Stomach (tissue), 9 donors: Measurements from ENCODE around the gene RAB22A. TPM values are rescaled to one million over a fixed set of nuclear protein-coding genes. Genes with fewer than 3 reads are reported as not detected.

Experiments
- DNase-seq, 2 donors: peaks; one replicate each; pipeline versions ENCODE4 v3.0.0 to v3.0.0-alpha.2; 2013 to 2019
- H3K27ac ChIP-seq, 5 donors: fragments of 200-600 bp in 4 of 5; sonication (generic) in 4 of 5; one replicate each; pipeline ENCODE4 v1.5.1; 2013 to 2019; ENCODE audit warnings: mild to moderate bottlenecking in 1 of 5, moderate library complexity in 1 of 5
- H3K27me3 ChIP-seq, 3 donors: fragments of 200-600 bp; sonication (generic); one replicate each; pipeline ENCODE4 v1.5.1; 2017 to 2019; ENCODE audit warnings: mixed run types in 1 of 3
- H3K36me3 ChIP-seq, 4 donors: fragments of 200-600 bp; sonication (generic); 1 replicate in 3 of 4; 2 replicates in 1 of 4; pipeline ENCODE4 v1.5.1; 2016 to 2019
- H3K4me1 ChIP-seq, 4 donors: fragments of 200-600 bp; sonication (generic); one replicate each; pipeline ENCODE4 v1.5.1; 2016 to 2019
- H3K4me3 ChIP-seq, 4 donors: fragments of 200-600 bp; sonication (generic) in 3 of 4; one replicate each; pipeline ENCODE4 v1.5.1; 2016 to 2019; ENCODE audit warnings: mild to moderate bottlenecking in 1 of 4
- H3K9me3 ChIP-seq, 4 donors: fragments of 200-600 bp; sonication (generic); one replicate each; pipeline ENCODE4 v1.5.1; 2016 to 2019
- CTCF ChIP-seq, 7 experiments: fragments of 450-650 bp in 4 of 7; fragments of 200-600 bp in 3 of 7; sonication (generic) in 3 of 7; IDR thresholded peaks; one replicate each; pipeline ENCODE4 v1.5.1; 2016 to 2019; ENCODE audit warnings: antibody characterized with exemption in 7 of 7, control low read depth in 2 of 7, mild to moderate bottlenecking in 1 of 7
- EP300 ChIP-seq: sonication (generic); formaldehyde crosslinking; IDR thresholded peaks from one replicate; pipeline ENCODE4 v1.6.1; 2017; ENCODE audit warnings: antibody characterized with exemption
- POLR2A ChIP-seq, 4 donors: fragments of 450-650 bp; IDR thresholded peaks; one replicate each; pipeline ENCODE4 v1.6.1; 2016; ENCODE audit warnings: antibody characterized with exemption in 4 of 4, control low read depth in 2 of 4, mild to moderate bottlenecking in 1 of 4, moderate library complexity in 1 of 4
- POLR2AphosphoS5 ChIP-seq, 3 donors: sonication (generic); formaldehyde crosslinking; IDR thresholded peaks; one replicate each; pipeline ENCODE4 v1.6.1; 2016; ENCODE audit warnings: antibody characterized with exemption in 3 of 3
- WGBS, 5 donors: extraction: QIAGEN DNeasy Blood & Tissue Kit in 3 of 5; methylation state at CpG; one replicate each; pipeline versions ENCODE4 v1.1.5 to v1.1.7; 2013 to 2018; 5-methylcytosine and 5-hydroxymethylcytosine counted together
- intact Hi-C: fragments of 100-400 bp; cut with DNase I; formaldehyde crosslinking; loops from one replicate; pipeline ENCODE4 v1.15.1; 2023; ENCODE audit warnings: low total_unique reads
- polyA plus RNA-seq, 3 donors: library from polyadenylated mRNA; stranded (reverse); fragments of 200-250 nt; gene quantifications; one replicate each; pipeline ENCODE4 v1.2.3, GENCODE V29; 2013
- total RNA-seq, 5 donors: library from RNA; depleted of rRNA; stranded (reverse); fragments of >200 nt; gene quantifications; one replicate each; pipeline versions ENCODE4 v1.1.0 to v1.2.3, GENCODE V29; 2014 to 2016
- donor health status: healthy with polysubstance abuse.
- donor health status: Bipolar disorder and iron deficiency.
- donor health status: healthy.

Gene RAB22A
- total and polyA plus RNA-seq, 8 donors = 2.9 to 19.3 (median 8.5) TPM

GRCh38 chr20:58313396-58313795, 3.9 kb downstream of the RAB22A start:
- no peaks in the 10 kb centered on the region for H3K27me3 ChIP-seq
- no peak for DNase-seq
- peaks cover 4 to 61% (median 57%) of the 10 kb centered on the region in 4 donors for H3K36me3 ChIP-seq
- H3K27ac ChIP-seq = no peak overlapping the region
- no peak overlapping the region for H3K4me3 ChIP-seq
- intact Hi-C loops = no loop called here
- peaks cover 11 to 64% (median 38%) of the 10 kb centered on the region in 4 donors for H3K4me1 ChIP-seq
- 79 to 94% (median 86%) methylated on average over 4 of the region's 4 CpGs for WGBS, 5 donors
- no peak for TF ChIP-seq EP300
- TF ChIP-seq POLR2AphosphoS5 (IDR thresholded peaks at IDR 0.05) = no peak
- TF ChIP-seq POLR2A (IDR thresholded peaks at IDR 0.05) = no peak
- no peak for TF ChIP-seq CTCF (IDR thresholded peaks at IDR 0.05)
- no peaks in the 10 kb centered on the region for H3K9me3 ChIP-seq

- Histone ChIP-seq H3K36me3 (peaks cover 4 to 24% (median 22%) of the 10 kb centered on the region in 4 donors), H3K9me3 (no peaks in the 10 kb centered on the region), H3K4me3 (no peak overlapping the region), H3K27ac (no peak overlapping the region), H3K4me1 (peaks cover 0 to 42% (median 11%) of the 10 kb centered on the region in 4 donors), H3K27me3 (no peaks in the 10 kb centered on the region)
- intact Hi-C loops = loop anchor here (10.0 kb wide), 1 partner anchor 54 kb away; no protein-coding TSS in a partner anchor
- 80 to 86% (median 83%) methylated on average over 4 of the region's 4 CpGs for WGBS, 5 donors
- no peak for DNase-seq
- no peak for TF ChIP-seq CTCF (IDR thresholded peaks at IDR 0.05)
- TF ChIP-seq EP300 = no peak
- no peak for TF ChIP-seq POLR2AphosphoS5 (IDR thresholded peaks at IDR 0.05)
- TF ChIP-seq POLR2A (IDR thresholded peaks at IDR 0.05) = no peak
Measured at GRCh38 chr20:58321205-58321604, 11.7 kb downstream of the RAB22A start.

- no peaks in the 10 kb centered on the region for H3K9me3 ChIP-seq
- peaks cover 0 to 15% (median 14%) of the 10 kb centered on the region in 4 donors for H3K36me3 ChIP-seq
- no peak for DNase-seq
- no peaks in the 10 kb centered on the region for H3K27me3 ChIP-seq
- no peak overlapping the region for H3K4me3 ChIP-seq
- TF ChIP-seq POLR2AphosphoS5 (IDR thresholded peaks at IDR 0.05) = no peak
- no peak for TF ChIP-seq EP300
- no peak for TF ChIP-seq POLR2A (IDR thresholded peaks at IDR 0.05)
- no peak for TF ChIP-seq CTCF (IDR thresholded peaks at IDR 0.05)
- H3K4me1 ChIP-seq = peaks cover 0 to 39% (median 14%) of the 10 kb centered on the region in 4 donors
- H3K27ac ChIP-seq = no peak overlapping the region
- intact Hi-C loops = loop anchor here (10.0 kb wide), 1 partner anchor 53 kb away; no protein-coding TSS in a partner anchor
- WGBS, 5 donors = 62 to 75% (median 65%) methylated on average over 5 of the region's 5 CpGs
Measured at GRCh38 chr20:58322083-58322482, 12.6 kb downstream of the RAB22A start.

DNA sequence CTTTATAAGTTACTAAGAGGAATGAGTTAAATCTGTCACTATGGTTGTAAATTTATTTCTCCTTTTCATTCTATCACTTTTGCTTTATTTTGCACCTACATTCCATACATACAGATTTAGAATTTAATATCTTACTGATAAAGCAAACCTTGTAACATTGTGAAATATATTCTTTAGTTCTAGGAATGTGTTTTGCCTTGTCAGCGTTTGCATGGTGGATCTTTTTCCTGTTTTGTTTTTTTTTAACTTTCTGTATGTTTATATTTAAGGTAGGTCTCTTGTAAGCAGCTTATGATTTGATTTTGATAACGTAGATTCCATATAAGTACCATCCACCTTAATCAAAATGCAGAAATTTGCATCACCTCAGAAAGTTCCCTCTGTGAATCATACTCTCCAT, 16.4 kb downstream of the RAB22A start:
- H3K4me1 ChIP-seq = peaks cover 0 to 57% (median 29%) of the 10 kb centered on the region in 4 donors
- WGBS, 5 donors = 87 to 95% (median 93%) methylated on average over 2 of the region's 2 CpGs
- no peak overlapping the region for H3K4me3 ChIP-seq
- no peak overlapping the region for H3K27ac ChIP-seq
- TF ChIP-seq CTCF (IDR thresholded peaks at IDR 0.05) (no peak), POLR2A (IDR thresholded peaks at IDR 0.05) (no peak), EP300 (no peak), POLR2AphosphoS5 (IDR thresholded peaks at IDR 0.05) (no peak)
- H3K36me3 ChIP-seq = no peaks in the 10 kb centered on the region
- intact Hi-C loops = loop anchor here (10.0 kb wide), 1 partner anchor 49 kb away; no protein-coding TSS in a partner anchor
- H3K9me3 ChIP-seq = no peaks in the 10 kb centered on the region
- H3K27me3 ChIP-seq = no peaks in the 10 kb centered on the region
- no peak for DNase-seq
